CD8-positive, alpha-beta memory T cell (primary cell): ENCODE measurements around the gene PROM2. TPM values are rescaled to one million over a fixed set of nuclear protein-coding genes. Genes with fewer than 3 reads are reported as not detected.

ENCODE experiments used
- CTCF ChIA-PET: fragments of 350-600 bp; sonication (Branson Sonifier 250); formaldehyde crosslinking; loops from one replicate; lab custom pipeline; 2021; ENCODE audit warnings: antibody characterized with exemption; lab: Charles Lee
- POLR2A ChIA-PET: fragments of 350-600 bp; sonication (Branson Sonifier 250); formaldehyde crosslinking; loops from one replicate; lab custom pipeline; 2021; ENCODE audit warnings: antibody characterized with exemption; lab: Charles Lee
- DNase-seq, 5 donors: peaks; one replicate each; pipeline versions ENCODE4 v3.0.0 to v3.0.0-alpha.2; 2020 to 2022; ENCODE audit warnings: mixed read lengths in 1 of 5
- H3K27ac ChIP-seq: one replicate; pipeline ENCODE4 v1.7.0; 2013; ENCODE audit warnings: low read depth, mild to moderate bottlenecking, low read length, moderate library complexity
- H3K27me3 ChIP-seq: 2 replicates; pipeline ENCODE4 v1.7.0; 2013; ENCODE audit warnings: low read length, mild to moderate bottlenecking; ENCODE audit not compliant: insufficient read depth, poor library complexity, severe bottlenecking
- H3K36me3 ChIP-seq: 2 replicates; pipeline ENCODE4 v1.7.0; 2013; ENCODE audit warnings: mild to moderate bottlenecking, low read length, moderate library complexity; ENCODE audit not compliant: insufficient read depth
- H3K4me1 ChIP-seq: 2 replicates; pipeline ENCODE4 v1.7.0; 2013; ENCODE audit warnings: mild to moderate bottlenecking, low read length, moderate library complexity; ENCODE audit not compliant: insufficient read depth
- H3K4me3 ChIP-seq: 2 replicates; pipeline ENCODE4 v1.7.0; 2013; ENCODE audit warnings: mild to moderate bottlenecking, low read length
- H3K9me3 ChIP-seq: 2 replicates; pipeline ENCODE4 v1.7.0; 2013; ENCODE audit warnings: mild to moderate bottlenecking, low read length
- H3K27ac Mint-ChIP-seq, 8 donors: one replicate each; pipeline ENCODE4 v1.8.0; 2020 to 2021; ENCODE audit warnings: mixed read lengths in 8 of 8, mild to moderate bottlenecking in 6 of 8, inconsistent platforms in 3 of 8, moderate library complexity in 3 of 8
- H3K27me3 Mint-ChIP-seq, 2 donors: one replicate each; pipeline ENCODE4 v1.8.0; 2020 to 2021; ENCODE audit warnings: mixed read lengths in 2 of 2, mild to moderate bottlenecking in 1 of 2, moderate library complexity in 1 of 2
- H3K36me3 Mint-ChIP-seq, 3 donors: one replicate each; pipeline ENCODE4 v1.8.0; 2020 to 2021; ENCODE audit warnings: mixed read lengths in 3 of 3, inconsistent platforms in 1 of 3, mild to moderate bottlenecking in 1 of 3
- H3K4me1 Mint-ChIP-seq, 3 donors: one replicate each; pipeline ENCODE4 v1.8.0; 2020 to 2021; ENCODE audit warnings: mixed read lengths in 3 of 3, inconsistent platforms in 1 of 3, mild to moderate bottlenecking in 1 of 3
- H3K4me3 Mint-ChIP-seq, 7 donors: one replicate each; pipeline ENCODE4 v1.8.0; 2020 to 2021; ENCODE audit warnings: mixed read lengths in 7 of 7, mild to moderate bottlenecking in 6 of 7, moderate library complexity in 4 of 7, inconsistent platforms in 2 of 7
- H3K9me3 Mint-ChIP-seq, 5 donors: one replicate each; pipeline ENCODE4 v1.8.0; 2020 to 2022; ENCODE audit warnings: mixed read lengths in 5 of 5, mild to moderate bottlenecking in 3 of 5, moderate library complexity in 2 of 5, inconsistent platforms in 1 of 5
- polyA plus RNA-seq: library from polyadenylated mRNA; unstranded; fragments of 300-500 nt; fragmentation: Illumina TruSeq; gene quantifications from one replicate; pipeline ENCODE4 v1.2.3, GENCODE V29; 2021
- total RNA-seq, 2 experiments: library from RNA; stranded (reverse); gene quantifications; one replicate each; pipeline ENCODE4 v1.2.3, GENCODE V29; 2021

Gene PROM2
- total and polyA plus RNA-seq, 3 experiments from 2014 or later: 0.18 to 0.46 TPM; not detected in 1

DNA sequence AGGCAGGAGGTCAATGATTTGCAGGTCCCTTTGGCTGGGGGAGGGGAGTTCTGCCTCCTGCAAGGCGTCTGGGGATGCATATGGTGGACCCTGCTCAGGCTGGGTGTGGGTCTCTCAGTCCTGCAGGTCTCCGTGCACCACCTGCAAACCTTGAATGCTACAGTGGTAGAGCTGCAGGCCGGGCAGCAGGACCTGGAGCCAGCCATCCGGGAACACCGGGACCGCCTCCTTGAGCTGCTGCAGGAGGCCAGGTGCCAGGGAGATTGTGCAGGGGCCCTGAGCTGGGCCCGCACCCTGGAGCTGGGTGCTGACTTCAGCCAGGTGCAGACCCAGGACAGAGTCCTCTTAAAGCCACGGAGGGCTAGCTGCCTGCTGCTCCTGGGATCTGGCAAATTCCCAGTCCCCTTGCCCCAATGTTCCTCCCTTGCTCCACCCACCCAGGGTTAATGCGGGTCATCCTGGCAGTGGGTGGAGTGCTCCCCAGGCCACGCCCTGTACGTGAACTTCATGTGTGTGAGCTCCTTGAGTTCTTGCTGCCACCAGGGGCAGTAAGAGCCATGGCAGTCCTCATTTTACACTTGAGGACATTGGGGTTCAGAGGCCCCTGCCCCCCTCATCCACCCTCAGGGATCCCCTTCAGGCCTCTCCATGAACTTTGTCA lies 3.1 kb downstream of the PROM2 start:
- Mint-ChIP-seq H3K27ac (no peak overlapping the region), H3K4me3 (no peak overlapping the region), H3K9me3 (no peaks in the 10 kb centered on the region), H3K27me3 (no peaks in the 10 kb centered on the region), H3K4me1 (no peaks in the 10 kb centered on the region), H3K36me3 (no peaks in the 10 kb centered on the region)
- no peaks in the 10 kb centered on the region for H3K27me3 ChIP-seq
- no peak overlapping the region for H3K27ac ChIP-seq
- no peaks in the 10 kb centered on the region for H3K9me3 ChIP-seq
- no peaks in the 10 kb centered on the region for H3K4me1 ChIP-seq
- no peak overlapping the region for H3K4me3 ChIP-seq
- no peaks in the 10 kb centered on the region for H3K36me3 ChIP-seq
- ChIA-PET POLR2A (no interaction called here), CTCF (no interaction called here)
- DNase-seq: peak in 1 of 5 donors; percentile 30

- Mint-ChIP-seq H3K4me1 (no peaks in the 10 kb centered on the region), H3K27ac (no peak overlapping the region), H3K36me3 (no peaks in the 10 kb centered on the region), H3K4me3 (no peak overlapping the region), H3K9me3 (no peaks in the 10 kb centered on the region), H3K27me3 (no peaks in the 10 kb centered on the region)
- DNase-seq: peak in 1 of 5 donors; percentile 39
- ChIA-PET POLR2A (no interaction called here), CTCF (no interaction called here)
- no peak overlapping the region for H3K27ac ChIP-seq
- no peaks in the 10 kb centered on the region for H3K9me3 ChIP-seq
- H3K4me3 ChIP-seq: no peak overlapping the region
- H3K4me1 ChIP-seq: no peaks in the 10 kb centered on the region
- H3K27me3 ChIP-seq: no peaks in the 10 kb centered on the region
- H3K36me3 ChIP-seq: no peaks in the 10 kb centered on the region
Observed at GRCh38 chr2:95278051-95278471, 3.8 kb downstream of the PROM2 start.

DNA sequence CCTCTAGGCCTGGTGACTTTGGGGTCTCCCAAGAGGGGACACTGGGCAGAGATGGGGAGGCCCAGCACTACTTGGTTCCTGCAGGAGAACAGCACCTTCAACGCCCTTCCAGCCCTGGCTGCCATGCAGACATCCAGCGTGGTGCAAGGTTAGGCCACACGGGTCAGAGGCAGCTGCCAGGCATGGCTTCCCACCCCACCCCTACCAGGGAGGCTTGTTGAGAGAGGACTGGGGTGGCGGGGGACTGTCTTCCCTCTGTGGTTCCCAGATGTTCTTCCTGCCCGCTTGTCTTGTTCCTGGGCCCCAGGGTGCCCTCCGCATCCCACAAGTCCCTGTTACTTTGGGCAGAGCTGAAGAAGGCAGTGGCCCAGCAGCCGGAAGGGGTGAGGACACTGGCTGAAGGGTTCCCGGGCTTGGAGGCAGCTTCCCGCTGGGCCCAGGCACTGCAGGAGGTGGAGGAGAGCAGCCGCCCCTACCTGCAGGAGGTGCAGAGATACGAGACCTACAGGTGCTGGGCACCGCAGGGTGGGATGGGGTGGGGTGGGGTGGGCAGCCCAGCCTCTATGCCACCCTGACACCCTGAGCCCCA lies 4.5 kb downstream of the PROM2 start:
- Histone ChIP-seq H3K27ac (no peak overlapping the region), H3K27me3 (no peaks in the 10 kb centered on the region), H3K9me3 (no peaks in the 10 kb centered on the region), H3K4me1 (no peaks in the 10 kb centered on the region), H3K36me3 (no peaks in the 10 kb centered on the region), H3K4me3 (no peak overlapping the region)
- H3K4me1 Mint-ChIP-seq: no peaks in the 10 kb centered on the region
- DNase-seq: peak in 1 of 5 donors; percentile 43
- ChIA-PET POLR2A (no interaction called here), CTCF (no interaction called here)
- no peaks in the 10 kb centered on the region for H3K9me3 Mint-ChIP-seq
- no peak overlapping the region for H3K27ac Mint-ChIP-seq
- no peaks in the 10 kb centered on the region for H3K27me3 Mint-ChIP-seq
- H3K36me3 Mint-ChIP-seq: peaks cover 0 to 2% (median 0%) of the 10 kb centered on the region in 3 donors
- no peak overlapping the region for H3K4me3 Mint-ChIP-seq

DNA sequence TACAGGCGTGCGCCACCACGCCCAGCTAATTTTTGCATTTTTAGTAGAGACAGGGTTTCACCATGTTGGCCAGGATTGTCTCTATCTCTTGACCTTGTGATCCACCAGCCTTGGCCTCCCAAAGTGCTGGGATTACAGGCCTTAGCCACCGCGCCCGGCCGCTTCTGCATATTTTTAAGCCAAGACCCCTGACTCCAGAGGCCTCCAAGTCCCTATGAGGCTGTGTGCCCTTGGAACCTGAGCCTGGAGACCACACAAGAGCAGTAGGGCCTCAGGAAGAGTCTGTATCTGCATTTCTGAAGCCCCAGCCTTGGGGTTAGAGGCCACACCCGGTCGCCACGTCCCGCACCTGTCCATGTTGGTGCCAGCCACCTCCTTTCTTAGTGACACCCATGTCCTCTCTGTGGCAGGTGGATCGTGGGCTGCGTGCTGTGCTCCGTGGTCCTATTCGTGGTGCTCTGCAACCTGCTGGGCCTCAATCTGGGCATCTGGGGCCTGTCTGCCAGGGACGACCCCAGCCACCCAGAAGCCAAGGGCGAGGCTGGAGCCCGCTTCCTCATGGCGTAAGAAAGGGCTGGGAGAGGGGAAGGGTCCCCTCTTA lies 5.3 kb downstream of the PROM2 start:
- Mint-ChIP-seq H3K27me3 (no peaks in the 10 kb centered on the region), H3K36me3 (peaks cover 0 to 2% (median 0%) of the 10 kb centered on the region in 3 donors), H3K4me3 (no peak overlapping the region), H3K27ac (no peak overlapping the region), H3K4me1 (no peaks in the 10 kb centered on the region), H3K9me3 (no peaks in the 10 kb centered on the region)
- ChIA-PET CTCF (no interaction called here), POLR2A (no interaction called here)
- Histone ChIP-seq H3K4me1 (no peaks in the 10 kb centered on the region), H3K9me3 (no peaks in the 10 kb centered on the region), H3K27ac (no peak overlapping the region), H3K36me3 (no peaks in the 10 kb centered on the region), H3K27me3 (no peaks in the 10 kb centered on the region), H3K4me3 (no peak overlapping the region)
- DNase-seq: peak in 1 of 5 donors; percentile 23

- peaks cover 0 to 2% (median 0%) of the 10 kb centered on the region in 3 donors for H3K36me3 Mint-ChIP-seq
- DNase-seq: no peak
- Histone ChIP-seq H3K27me3 (no peaks in the 10 kb centered on the region), H3K9me3 (no peaks in the 10 kb centered on the region), H3K36me3 (no peaks in the 10 kb centered on the region), H3K27ac (no peak overlapping the region), H3K4me1 (no peaks in the 10 kb centered on the region), H3K4me3 (no peak overlapping the region)
- H3K4me3 Mint-ChIP-seq: no peak overlapping the region
- H3K4me1 Mint-ChIP-seq: no peaks in the 10 kb centered on the region
- no peak overlapping the region for H3K27ac Mint-ChIP-seq
- no peaks in the 10 kb centered on the region for H3K27me3 Mint-ChIP-seq
- CTCF ChIA-PET: no interaction called here
- POLR2A ChIA-PET: no interaction called here
- H3K9me3 Mint-ChIP-seq: no peaks in the 10 kb centered on the region
Observed at GRCh38 chr2:95281071-95281470, 6.8 kb downstream of the PROM2 start.

DNA sequence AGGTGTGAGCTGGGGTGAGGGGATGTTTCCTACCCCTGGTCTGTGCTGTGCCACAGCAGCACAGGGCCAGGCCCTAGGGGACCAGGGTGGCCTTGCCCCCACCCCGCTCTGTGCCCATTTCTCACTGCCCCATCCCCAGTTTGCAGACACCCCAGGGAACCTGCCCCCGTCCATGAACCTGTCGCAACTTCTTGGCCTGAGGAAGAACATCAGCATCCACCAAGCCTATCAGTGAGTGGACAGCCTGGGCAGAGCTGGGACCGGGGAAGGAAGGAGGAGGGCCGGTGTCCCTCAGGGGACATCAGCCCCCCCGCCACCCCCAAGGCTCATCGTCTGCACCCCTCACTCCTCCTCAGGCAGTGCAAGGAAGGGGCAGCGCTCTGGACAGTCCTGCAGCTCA lies 7.5 kb downstream of the PROM2 start:
- H3K27me3 ChIP-seq: no peaks in the 10 kb centered on the region
- H3K9me3 Mint-ChIP-seq: no peaks in the 10 kb centered on the region
- H3K4me1 Mint-ChIP-seq: no peaks in the 10 kb centered on the region
- H3K27me3 Mint-ChIP-seq: no peaks in the 10 kb centered on the region
- H3K36me3 ChIP-seq: no peaks in the 10 kb centered on the region
- H3K36me3 Mint-ChIP-seq: peaks cover 0 to 2% (median 0%) of the 10 kb centered on the region in 3 donors
- no peaks in the 10 kb centered on the region for H3K9me3 ChIP-seq
- no peak overlapping the region for H3K27ac Mint-ChIP-seq
- POLR2A ChIA-PET: no interaction called here
- DNase-seq: no peak
- no peaks in the 10 kb centered on the region for H3K4me1 ChIP-seq
- H3K27ac ChIP-seq: no peak overlapping the region
- no peak overlapping the region for H3K4me3 Mint-ChIP-seq
- CTCF ChIA-PET: no interaction called here
- no peak overlapping the region for H3K4me3 ChIP-seq

DNA sequence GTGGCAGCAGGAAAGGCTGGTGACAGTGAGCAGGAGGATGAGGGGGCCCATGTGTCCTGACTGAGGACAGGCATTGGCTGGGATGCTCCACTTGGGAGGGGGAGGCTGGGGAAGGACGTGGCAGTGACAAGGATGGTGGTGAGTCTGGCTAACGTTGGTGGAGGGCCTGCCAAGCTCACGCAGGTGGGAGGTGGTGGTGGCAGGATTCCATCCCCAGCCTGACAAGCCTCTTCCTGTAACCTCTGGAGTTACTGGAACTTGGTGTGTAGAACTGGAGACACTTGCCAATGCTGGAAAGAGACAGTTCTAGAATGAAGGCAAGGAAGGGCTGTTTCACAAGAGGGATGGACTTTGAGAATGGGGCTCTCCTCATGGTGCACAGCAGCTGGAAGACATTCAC lies 8.2 kb downstream of the PROM2 start:
- no peaks in the 10 kb centered on the region for H3K9me3 Mint-ChIP-seq
- CTCF ChIA-PET: no interaction called here
- POLR2A ChIA-PET: no interaction called here

DNA sequence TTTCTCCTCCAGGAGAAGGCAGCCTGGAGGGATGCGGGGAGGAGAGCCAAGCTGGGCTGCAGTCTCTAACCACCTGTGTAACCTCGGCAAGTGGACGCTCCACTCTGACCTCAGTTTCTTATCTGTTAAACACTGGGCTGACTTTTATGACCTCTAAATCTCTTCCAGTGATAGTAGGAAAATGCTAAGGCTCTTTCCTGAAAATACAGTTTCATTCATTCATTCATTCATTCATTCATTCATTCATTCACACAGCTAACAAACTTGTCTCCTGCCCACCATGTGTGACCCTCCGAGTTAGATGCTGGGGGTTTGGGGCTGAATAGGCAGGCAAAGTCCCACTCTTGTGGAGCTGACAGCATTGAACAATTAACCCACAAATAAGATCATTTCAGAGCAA lies 9.3 kb downstream of the PROM2 start:
- CTCF ChIA-PET: no interaction called here
- peaks cover 0 to 2% (median 0%) of the 10 kb centered on the region in 3 donors for H3K36me3 Mint-ChIP-seq

More for the DNA sequence above, 8.2 kb downstream of the PROM2 start:
- DNase-seq: no peak
- Mint-ChIP-seq H3K4me1 (no peaks in the 10 kb centered on the region), H3K36me3 (peaks cover 0 to 2% (median 0%) of the 10 kb centered on the region in 3 donors), H3K27ac (peak overlapping the region in 1 of 8 donors; percentile 24), H3K27me3 (no peaks in the 10 kb centered on the region), H3K4me3 (no peak overlapping the region)
- H3K4me3 ChIP-seq: no peak overlapping the region
- no peaks in the 10 kb centered on the region for H3K9me3 ChIP-seq
- H3K36me3 ChIP-seq: no peaks in the 10 kb centered on the region
- H3K4me1 ChIP-seq: no peaks in the 10 kb centered on the region
- no peak overlapping the region for H3K27ac ChIP-seq
- no peaks in the 10 kb centered on the region for H3K27me3 ChIP-seq

More for the DNA sequence above, 9.3 kb downstream of the PROM2 start:
- Histone ChIP-seq H3K4me1 (no peaks in the 10 kb centered on the region), H3K9me3 (no peaks in the 10 kb centered on the region), H3K4me3 (no peak overlapping the region), H3K27me3 (no peaks in the 10 kb centered on the region), H3K36me3 (no peaks in the 10 kb centered on the region), H3K27ac (no peak overlapping the region)
- no peak overlapping the region for H3K27ac Mint-ChIP-seq
- no peak for DNase-seq
- no peaks in the 10 kb centered on the region for H3K27me3 Mint-ChIP-seq
- no peak overlapping the region for H3K4me3 Mint-ChIP-seq
- H3K4me1 Mint-ChIP-seq: no peaks in the 10 kb centered on the region
- POLR2A ChIA-PET: no interaction called here
- H3K9me3 Mint-ChIP-seq: no peaks in the 10 kb centered on the region
